HFF-Myc (cell line): Measurements from ENCODE around the gene RHEX.

Experiments
- DNase-seq: peaks from one replicate; pipeline ENCODE4 v3.0.0-alpha.2; 2011; ENCODE audit warnings: low read depth; ENCODE audit errors: extremely low read depth
- H3K4me3 ChIP-seq: replicated peaks from 2 replicates; pipeline ENCODE4 v1.5.1; 2011; ENCODE audit warnings: low read depth, mild to moderate bottlenecking, control low read depth, low read length
- TF ChIP-seq, protein P1 (sequence below): IDR thresholded peaks from 2 replicates; pipeline ENCODE4 v1.5.1; 2012; ENCODE audit warnings: mild to moderate bottlenecking, low read depth, low read length, control low read depth; ENCODE audit errors: missing control alignments

RHEX gene

DNA sequence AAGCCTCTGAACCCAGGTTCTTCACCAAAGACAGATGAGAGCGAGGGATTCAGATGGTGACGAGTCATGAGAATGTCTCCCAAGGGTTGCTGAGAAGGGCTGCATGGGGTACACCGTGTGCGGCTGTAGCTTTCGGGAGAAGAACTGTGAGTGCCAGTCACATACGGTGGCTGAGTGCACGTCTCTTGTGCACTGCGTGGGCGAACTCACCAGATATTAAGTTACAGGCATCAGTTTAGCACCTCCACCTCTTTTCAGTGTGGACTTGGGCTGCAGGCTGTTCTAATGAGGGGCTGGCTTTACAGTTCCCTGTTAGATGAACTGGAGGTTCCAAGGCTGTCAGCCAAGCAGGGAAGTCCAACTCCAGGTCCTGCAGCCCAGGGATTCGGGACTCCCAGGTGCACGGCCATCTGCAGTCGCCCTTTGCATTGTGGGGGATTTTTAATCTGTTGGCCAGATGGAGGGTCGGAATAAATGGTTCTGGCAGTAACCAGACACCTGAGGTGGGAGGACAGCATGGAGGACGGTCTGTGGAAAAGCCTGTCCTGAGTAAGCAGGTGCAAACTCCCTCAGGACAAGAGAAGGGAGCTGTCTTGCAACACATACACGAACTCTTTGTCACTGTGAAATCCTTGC, 90.7 kb downstream of the RHEX start:
- DNase-seq: no peak
- TF ChIP-seq, protein P1, sequence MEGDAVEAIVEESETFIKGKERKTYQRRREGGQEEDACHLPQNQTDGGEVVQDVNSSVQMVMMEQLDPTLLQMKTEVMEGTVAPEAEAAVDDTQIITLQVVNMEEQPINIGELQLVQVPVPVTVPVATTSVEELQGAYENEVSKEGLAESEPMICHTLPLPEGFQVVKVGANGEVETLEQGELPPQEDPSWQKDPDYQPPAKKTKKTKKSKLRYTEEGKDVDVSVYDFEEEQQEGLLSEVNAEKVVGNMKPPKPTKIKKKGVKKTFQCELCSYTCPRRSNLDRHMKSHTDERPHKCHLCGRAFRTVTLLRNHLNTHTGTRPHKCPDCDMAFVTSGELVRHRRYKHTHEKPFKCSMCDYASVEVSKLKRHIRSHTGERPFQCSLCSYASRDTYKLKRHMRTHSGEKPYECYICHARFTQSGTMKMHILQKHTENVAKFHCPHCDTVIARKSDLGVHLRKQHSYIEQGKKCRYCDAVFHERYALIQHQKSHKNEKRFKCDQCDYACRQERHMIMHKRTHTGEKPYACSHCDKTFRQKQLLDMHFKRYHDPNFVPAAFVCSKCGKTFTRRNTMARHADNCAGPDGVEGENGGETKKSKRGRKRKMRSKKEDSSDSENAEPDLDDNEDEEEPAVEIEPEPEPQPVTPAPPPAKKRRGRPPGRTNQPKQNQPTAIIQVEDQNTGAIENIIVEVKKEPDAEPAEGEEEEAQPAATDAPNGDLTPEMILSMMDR: no peak
- no peak overlapping the region for H3K4me3 ChIP-seq

DNA sequence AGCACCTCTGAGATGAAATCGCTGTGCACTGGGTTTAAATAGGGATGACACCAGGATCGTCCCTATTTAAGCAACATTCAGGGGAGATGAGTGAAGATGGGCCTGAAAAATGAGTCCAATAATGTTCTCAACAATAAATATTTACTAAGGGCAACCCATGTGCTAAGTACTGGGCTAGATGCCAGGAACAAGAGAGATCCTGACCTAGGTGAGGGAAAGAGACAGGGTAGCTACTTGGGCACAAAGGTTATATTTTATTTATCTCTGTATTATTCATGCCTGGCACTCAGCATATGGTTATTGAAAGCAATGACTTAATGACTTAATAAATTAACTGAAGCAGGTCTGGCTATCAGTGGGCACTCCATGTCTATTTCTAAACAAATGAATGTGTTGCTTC, 91.6 kb downstream of the RHEX start:
- DNase-seq: no peak
- TF ChIP-seq, protein P1: no peak
- no peak overlapping the region for H3K4me3 ChIP-seq

- TF ChIP-seq, protein P1: no peak
- H3K4me3 ChIP-seq: no peak overlapping the region
- no peak for DNase-seq
These were observed 92.9 kb downstream of the RHEX start for GRCh38 chr1:206145771-206146290.
